GM19193 (cell line): ENCODE data around the gene SCGB3A1.

Source experiments
- POLR2A ChIP-seq: IDR thresholded peaks from 4 replicates; pipeline ENCODE4 v1.6.1; 2011; ENCODE audit not compliant: insufficient read depth, insufficient read length; ENCODE audit errors: extremely low read depth

The SCGB3A1 gene

DNA sequence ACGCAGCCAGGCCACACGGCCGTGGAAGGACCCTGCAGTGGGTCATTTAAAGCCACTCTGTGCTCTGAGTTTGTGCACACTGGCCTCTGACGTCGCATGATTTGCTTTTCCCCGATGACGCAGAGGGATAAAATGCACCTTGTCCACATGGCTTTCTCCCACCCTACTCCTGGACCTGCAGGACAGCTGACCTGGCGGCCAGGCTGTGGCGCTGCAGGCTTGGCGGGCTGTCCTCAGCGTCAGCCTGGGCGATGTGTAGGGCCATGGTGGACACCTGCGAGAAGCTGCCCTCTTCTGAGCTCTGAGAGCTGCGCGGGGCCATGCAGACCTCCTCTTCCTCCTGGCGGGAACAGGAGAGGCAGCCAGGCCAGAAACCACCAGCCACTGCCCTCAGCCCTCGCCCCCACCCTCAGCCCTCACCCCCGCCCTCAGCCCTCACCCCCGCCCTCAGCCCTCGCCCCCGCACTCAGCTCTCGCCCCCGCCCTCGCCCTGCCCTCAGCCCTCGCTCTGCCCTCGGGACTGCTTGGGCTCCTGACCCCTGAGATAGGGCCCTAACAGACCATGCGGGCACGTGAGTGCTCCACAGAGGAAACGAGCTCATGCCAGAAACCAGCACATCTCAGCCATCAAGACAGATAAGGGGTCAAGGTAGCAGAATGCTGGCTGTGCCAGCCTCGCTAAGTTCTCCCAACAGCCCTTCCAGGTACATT lies 20.0 kb upstream of the SCGB3A1 start:
- no peak for TF ChIP-seq POLR2A

DNA sequence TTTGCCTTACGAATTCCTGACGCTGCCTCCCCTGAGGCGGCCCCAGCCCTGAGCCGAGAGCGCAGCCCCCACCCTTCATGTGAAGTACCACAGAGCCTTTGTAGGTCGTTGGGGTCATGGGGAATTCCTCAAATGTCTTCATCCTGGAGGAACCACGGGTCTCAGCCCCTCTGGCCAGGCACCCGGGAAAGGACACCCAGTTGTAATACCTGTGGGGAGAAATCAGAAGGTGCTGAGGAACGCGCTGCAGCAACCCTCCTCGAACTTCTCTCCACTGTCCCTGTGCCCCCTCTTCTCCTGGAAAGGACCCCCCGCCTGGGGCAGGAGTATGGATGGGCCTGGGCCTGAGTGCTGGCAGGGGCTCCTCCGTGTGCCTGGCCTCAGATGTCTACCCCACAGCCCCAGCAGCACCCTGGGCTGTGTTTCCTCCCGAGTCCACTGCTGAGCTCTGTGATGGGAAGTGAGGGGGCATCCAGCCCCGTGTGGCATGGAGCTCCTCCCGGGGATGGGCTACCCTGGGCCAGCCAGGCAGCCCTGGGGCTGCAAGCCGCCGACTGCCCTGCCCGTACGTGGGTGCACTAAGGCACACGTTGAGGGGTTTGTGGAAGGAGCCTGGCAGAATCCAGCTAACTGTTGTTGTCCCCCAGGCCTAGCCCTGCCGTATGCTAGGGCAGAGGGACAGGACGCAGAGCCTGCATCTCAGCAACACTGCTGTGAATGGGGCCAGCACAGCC lies 18.7 kb upstream of the SCGB3A1 start:
- no peak for TF ChIP-seq POLR2A

DNA sequence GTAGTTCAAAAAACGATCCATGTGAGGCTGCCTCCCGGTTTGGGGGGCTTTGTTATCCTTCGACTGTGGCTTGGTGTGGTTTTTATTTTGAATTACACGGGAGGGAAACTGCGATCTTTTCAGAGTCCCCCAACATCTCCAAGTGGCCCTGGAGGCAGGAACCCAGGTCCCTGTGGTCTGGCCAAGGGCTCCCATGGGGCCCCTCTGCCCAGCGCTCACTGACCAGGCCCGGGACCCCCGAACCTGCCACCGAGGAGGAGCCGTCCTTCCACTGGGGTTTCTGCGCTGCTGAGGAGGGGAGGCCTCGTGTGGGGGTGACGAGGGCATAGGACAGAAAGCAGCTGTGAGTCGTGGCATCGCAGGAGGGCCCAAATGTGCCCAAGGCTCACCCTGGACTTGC lies 18.1 kb upstream of the SCGB3A1 start:
- TF ChIP-seq POLR2A = no peak

DNA sequence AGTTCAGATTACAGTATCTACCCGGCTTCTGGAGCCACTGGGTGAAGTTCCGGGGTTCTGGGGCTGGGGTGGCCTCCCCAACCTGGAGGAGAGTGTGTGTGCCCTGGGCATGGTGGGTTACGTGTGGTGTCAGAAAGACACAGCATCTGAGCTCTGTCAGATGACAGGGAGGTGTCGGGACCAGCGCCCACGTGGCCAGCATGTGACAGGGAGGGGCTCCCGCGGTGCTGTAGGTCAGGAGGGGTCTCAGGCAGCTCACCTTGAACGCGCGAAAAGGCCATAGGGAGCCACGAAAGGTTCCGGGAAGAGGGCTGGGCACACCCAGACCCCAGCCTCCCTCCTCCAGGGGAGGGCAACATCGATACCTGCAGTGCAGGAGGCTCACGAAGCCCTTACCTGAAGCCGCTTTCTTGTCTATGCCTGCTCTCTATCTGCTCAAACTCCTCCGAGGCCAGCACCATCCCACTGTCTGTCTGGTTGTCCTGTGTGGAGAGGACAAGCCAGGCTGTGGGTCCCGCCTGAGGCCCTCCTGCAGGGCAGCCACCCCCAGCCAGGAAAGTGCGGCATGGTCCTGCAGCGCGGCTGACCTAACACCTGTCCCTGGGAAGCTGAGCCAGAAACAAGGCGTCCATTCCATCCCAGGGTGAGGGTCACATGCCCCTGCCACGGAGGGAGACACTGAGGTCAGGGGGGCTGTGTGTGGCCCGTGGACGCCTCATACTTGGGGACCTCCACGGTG lies 17.4 kb upstream of the SCGB3A1 start:
- no peak for TF ChIP-seq POLR2A

DNA sequence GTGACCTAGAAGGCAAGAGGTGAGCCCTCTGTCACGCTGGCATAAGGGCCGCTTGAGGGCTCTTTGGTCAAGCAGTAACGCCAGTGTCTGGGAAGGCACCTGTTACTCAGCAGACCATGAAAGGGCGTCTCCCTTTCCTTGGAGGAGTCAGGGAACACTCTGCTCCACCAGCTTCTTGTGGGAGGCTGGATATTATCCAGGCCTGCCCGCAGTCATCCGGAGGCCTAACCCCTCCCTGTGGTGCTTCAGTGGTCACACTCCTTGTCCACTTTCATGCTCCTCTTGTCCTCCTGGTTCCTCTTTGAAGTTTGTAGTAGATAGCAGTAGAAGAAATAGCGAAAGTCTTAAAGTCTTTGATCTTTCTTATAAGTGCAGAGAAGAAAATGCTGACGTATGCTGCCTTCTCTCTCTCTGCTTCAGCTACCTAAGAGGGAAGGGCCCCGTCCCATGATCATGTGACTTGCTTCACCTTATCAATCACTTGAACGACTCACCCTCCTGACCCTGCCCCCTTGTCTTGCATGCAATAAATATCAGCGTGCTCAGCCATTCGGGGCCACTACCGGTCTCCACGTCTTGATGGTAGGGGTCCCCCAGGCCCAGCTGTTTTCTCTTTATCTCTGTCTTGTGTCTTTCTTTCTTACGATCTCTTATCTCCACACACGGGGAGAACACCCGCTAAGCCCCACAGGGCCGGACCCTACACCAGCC lies 16.7 kb upstream of the SCGB3A1 start:
- no peak for TF ChIP-seq POLR2A

DNA sequence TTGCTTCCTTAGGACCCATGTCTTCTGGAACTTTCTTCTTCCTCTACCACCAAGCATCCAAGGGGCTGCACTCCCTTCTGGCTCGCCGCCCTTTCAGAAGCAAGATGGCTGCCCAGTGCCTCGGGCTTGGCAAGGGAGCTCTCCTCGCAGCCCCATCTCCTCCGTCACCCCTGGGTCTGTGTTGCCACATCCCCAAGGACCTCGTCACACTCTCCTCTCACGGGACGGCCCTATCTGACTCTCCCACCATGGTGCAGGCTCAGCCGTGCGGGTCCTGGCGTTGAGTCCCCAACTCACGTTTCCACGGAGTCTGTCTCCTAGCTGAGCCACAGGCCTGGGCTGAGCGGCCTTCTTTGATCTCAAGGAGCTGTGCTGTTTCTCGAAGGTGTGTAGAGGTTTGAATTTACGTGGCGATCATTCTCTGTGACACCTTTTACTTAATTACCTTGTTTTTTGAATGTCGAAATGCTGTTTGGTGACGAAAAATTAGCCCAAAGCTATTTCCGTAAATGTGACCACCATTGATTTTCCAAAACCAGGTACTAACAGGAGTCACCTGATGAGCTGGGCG lies 15.0 kb upstream of the SCGB3A1 start:
- TF ChIP-seq POLR2A = no peak

DNA sequence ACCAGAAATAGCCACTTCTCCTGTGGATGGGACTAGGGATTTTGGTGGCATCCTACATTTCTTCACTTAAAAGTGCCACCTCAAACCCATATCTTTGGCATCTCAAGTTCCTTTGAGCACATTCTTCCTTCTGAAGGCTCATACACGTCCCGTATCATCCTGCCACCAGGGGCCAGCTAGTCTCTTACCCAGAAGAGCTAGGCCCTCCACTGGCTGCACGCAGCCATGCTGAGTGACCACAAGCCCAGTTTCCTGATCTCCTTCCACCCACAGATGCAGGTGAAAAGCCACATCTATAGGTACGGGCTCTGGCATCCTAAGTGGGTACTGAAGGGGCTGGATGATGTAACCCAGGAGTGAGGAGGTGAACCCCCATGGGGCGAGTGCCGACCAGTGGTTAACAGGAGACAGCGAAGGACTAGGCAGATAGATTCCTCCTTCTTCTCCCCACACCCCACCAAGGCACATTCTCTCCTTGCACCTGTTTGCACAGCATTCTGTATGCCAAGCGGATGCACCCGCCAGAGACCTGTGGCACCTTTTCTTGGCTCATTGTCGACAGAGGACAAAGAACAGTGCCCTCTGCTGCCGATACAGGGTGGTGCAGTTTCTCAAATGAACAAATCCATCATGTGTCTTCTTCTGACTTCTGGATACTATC lies 14.4 kb upstream of the SCGB3A1 start:
- TF ChIP-seq POLR2A = no peak

DNA sequence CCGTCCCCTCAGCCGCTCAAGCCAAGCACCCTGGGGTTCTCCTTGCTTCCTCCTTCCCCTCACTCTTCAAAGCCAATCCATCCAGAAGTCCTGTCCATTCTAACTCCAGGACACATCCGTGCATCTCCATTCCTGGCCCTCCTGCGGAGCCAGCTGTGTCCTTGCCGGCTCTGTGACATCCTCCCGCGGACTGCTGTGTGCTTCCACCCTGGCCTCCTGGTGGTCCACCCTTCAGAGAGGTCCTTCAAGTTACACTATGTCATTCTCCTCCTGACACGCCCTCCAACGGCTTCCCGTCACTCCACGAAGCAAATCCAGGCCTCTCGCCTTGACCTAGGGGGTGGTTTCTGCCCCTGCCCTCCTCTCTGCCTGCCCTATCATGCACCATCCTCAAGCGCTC lies 13.0 kb upstream of the SCGB3A1 start:
- no peak for TF ChIP-seq POLR2A

DNA sequence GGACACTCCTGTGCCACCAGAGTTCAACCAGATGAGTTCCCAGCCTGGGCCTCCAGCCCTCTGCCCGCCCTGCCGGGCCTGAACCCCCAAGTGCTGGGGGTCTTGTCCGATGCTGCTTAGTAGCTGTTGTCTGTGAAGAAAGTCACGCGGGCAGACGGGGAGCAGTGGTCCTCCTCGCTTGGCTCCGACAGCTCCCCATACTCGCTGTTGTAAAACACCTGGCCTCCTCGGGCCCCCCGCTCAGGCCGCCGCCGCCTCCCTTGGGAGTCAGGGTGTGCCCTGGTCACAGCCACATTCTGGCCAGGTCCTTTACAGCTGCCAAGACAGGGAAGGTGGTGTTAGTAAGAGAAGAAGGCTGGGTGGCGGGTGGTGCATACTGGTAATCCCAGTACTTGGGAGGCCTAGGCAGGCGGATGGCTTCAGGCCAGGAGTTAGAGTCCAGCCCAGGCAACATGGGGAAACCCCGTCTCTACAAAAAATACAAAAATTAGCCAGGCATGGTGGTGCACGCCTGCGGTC lies 11.8 kb upstream of the SCGB3A1 start:
- no peak for TF ChIP-seq POLR2A

DNA sequence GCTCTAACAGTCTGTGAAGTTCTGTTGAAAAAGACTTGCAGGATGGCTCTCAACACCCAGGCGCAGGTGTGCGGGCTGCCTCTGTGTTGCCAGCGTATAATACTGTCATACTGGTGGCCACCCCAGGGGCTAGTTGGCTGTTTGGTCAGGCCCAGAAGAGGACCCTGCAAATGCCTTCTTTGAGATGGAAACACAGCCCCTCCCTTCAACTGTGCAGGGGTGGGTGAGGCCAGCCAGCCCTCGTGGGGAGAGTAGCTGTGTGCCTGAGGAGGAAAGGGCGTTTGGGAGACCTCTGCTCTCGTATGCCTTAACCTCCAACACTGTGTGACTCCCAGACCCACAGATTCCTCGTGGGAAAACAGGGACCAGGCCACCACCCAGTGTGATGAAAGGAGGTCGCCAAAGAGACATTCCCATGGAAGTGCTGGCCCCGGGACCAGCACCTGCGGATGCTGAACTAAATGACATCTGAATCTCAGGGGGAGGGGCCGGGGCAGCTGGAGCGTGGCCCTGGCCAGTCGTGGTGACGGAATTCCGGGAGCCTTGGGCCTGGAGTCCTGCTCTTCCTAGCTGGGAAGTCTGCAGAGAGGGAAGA lies 11.3 kb upstream of the SCGB3A1 start:
- no peak for TF ChIP-seq POLR2A

DNA sequence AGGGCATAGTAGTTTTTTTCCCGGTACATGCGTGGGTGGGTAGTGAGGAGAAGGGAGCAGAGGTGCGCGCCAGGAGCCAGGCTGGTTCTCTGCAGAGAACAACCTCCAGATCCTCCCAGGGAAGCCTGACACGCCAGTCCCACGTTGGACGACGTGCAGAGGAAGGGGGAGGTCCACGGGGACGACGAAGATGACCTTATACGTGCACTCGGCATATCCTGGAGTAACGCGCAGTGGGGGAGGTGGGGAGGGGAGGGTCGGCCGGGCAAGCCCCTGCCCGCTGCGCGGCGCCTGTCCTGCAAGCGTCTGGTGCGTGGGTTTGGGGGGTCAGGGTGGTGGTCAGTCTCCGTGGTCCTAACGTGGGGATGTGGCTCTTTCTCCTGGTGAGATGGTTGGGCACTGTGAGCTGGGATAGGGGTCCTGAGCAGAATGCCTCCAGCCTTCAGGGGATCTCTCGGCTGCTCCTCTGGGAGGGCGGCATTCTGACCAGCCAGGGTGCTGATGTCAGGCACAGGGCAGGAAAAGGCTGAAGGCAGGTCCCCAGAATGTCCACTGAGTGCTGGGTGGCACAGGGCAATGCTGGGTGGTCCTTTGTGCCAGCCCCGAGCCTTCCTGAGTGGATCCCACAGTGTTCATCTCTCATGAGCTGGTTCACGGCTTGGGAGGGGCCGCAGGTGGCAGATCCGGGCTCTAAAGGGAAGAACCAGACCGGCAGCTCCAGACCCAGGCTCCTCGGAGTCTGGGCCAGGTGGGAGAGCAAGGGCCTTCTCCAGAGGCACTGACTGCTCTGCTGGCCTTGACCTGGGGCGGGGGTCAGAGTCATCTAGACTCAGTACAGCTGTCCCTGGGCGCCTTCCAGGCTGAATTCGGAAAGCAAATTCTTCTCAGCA lies 10.5 kb upstream of the SCGB3A1 start:
- TF ChIP-seq POLR2A = no peak

DNA sequence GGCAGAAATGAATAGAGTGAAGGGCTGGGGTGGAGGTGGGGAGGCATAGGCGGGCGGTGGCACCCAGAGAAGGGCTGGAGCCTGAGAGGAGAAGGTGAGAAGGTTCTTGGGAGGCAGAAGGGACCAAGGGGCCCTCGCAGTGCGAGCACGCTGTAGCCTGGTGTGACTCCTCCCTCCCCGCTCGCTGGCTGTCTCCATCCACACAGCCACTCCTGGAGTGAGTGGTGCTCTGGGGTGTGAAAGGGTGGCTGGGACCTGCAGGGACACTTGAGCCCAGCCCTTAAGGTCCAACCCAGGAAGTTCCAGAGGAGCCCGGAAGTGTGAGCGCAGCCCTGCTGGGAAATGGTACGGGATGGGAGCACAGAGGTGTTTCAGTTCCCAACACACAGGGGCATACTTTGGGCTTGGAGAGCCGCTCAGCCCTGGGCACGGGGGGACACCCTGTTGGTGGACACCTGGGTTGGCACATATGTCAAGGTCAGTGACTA lies 9.3 kb upstream of the SCGB3A1 start:
- no peak for TF ChIP-seq POLR2A

DNA sequence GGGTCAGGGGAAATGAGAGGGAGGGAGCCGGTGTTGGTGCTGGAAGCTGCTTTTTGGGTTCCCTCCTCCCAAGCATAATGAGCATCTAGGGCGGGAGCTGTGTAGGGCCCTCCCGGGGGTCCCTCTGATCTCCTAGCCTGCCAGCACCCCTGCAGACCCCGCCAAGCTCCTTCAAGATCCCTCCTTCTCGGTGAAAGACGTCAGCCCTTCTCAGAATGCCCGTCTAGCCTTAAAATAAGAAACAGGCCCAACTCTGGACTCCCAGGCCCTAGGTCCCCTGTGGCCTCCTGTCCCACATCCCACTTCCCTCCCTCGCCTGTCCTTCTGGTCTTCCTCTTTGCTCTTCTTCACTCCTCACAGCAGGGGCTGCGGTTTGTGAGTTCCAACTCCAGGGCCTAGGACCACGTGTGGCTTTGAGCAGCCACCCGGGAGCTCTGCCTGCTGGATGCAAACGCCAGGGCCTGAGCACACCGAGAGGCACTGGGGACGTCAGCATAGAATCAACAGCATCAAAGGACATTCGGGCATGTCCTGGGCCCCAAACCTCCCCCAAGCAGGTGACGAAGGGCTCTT lies 8.8 kb upstream of the SCGB3A1 start:
- no peak for TF ChIP-seq POLR2A

DNA sequence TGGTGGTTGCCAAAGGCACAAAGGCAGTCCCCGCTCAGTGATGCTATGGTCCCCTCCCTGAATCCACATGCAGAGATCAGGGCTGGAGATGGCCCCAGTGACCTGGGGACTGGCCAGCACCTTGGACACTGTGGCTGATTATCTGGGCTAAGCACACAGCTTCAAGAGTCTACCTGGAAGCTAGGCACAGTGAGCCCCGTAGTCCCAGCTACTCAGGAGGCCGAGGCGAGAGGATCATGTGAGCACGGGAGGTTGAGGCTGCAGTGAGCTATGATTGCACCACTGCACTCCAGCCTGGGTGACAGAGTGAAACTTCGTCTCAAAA lies 8.3 kb upstream of the SCGB3A1 start:
- no peak for TF ChIP-seq POLR2A
